Fibroblast of peridontal ligament (primary cell): ENCODE results near the gene WDSUB1.

Experiments used
- DNase-seq: peaks from one replicate; pipeline ENCODE4 v3.0.0-alpha.2; 2010; ENCODE audit errors: extremely low read depth

The WDSUB1 gene

GRCh38 chr2:159225025-159226016 lies 61.2 kb downstream of the WDSUB1 start:
- no peak for DNase-seq

- DNase-seq = no peak
Observed at GRCh38 chr2:159224061-159224813, 62.3 kb downstream of the WDSUB1 start.

GRCh38 chr2:159219394-159219998 lies 67.0 kb downstream of the WDSUB1 start:
- DNase-seq = no peak

GRCh38 chr2:159218389-159218788 lies 68.1 kb downstream of the WDSUB1 start:
- DNase-seq = no peak

GRCh38 chr2:159217676-159218075 lies 68.8 kb downstream of the WDSUB1 start:
- no peak for DNase-seq

- DNase-seq = no peak
Observed at GRCh38 chr2:159215116-159215515, 71.4 kb downstream of the WDSUB1 start.

- DNase-seq = no peak
Observed at GRCh38 chr2:159214325-159214865, 72.1 kb downstream of the WDSUB1 start.

GRCh38 chr2:159213296-159213695 lies 73.2 kb downstream of the WDSUB1 start:
- no peak for DNase-seq

GRCh38 chr2:159211447-159212396 lies 74.8 kb downstream of the WDSUB1 start:
- peak; percentile 34 for DNase-seq

GRCh38 chr2:159209341-159210306 lies 76.9 kb downstream of the WDSUB1 start:
- DNase-seq = no peak

- DNase-seq = peak; percentile 22
Observed at GRCh38 chr2:159208438-159208837, 78.1 kb downstream of the WDSUB1 start.

GRCh38 chr2:159206736-159207380 lies 79.6 kb downstream of the WDSUB1 start:
- DNase-seq = no peak

- DNase-seq = no peak
Observed at GRCh38 chr2:159204381-159205144, 81.9 kb downstream of the WDSUB1 start.

GRCh38 chr2:159202568-159203071 lies 83.9 kb downstream of the WDSUB1 start:
- DNase-seq = peak; percentile 99

GRCh38 chr2:159201360-159202063 lies 85.0 kb downstream of the WDSUB1 start:
- DNase-seq = peak; percentile 38

GRCh38 chr2:159200498-159200897 lies 86.0 kb downstream of the WDSUB1 start:
- peak; percentile 72 for DNase-seq

GRCh38 chr2:159199761-159200465 lies 86.6 kb downstream of the WDSUB1 start:
- peak; percentile 27 for DNase-seq
